Peyer's patch (tissue), 4 donors: ENCODE measurements around the gene HCRTR1.

Experiments
- CTCF ChIP-seq, 6 experiments: fragments of 450-650 bp in 4 of 6; fragments of 200-600 bp in 2 of 6; sonication (generic) in 1 of 6; IDR thresholded peaks; one replicate each; pipeline ENCODE4 v1.5.1; 2017 to 2019; ENCODE audit warnings: antibody characterized with exemption in 6 of 6, mild to moderate bottlenecking in 3 of 6, moderate library complexity in 1 of 6
- POLR2A ChIP-seq, 2 donors: fragments of 450-650 bp; IDR thresholded peaks; one replicate each; pipeline ENCODE4 v1.5.1; 2017; ENCODE audit warnings: antibody characterized with exemption in 2 of 2, mild to moderate bottlenecking in 2 of 2, moderate library complexity in 2 of 2

- TF ChIP-seq CTCF (IDR thresholded peaks at IDR 0.05) (no peak), POLR2A (IDR thresholded peaks at IDR 0.05) (no peak)
These were observed 31.6 kb upstream of the HCRTR1 start for GRCh38 chr1:31585736-31586365.
